Right ventricle myocardium inferior (tissue), 1 donor: ENCODE measurements around the gene RAD51B. TPM values are rescaled to one million over a fixed set of nuclear protein-coding genes. Genes with fewer than 3 reads are reported as not detected.
A peak's percentile ranks its signal among the peaks of the same experiment; 100 is the strongest.

Experiments
- ATAC-seq: fragments of 200-7000 bp; cut with Tn5 transposase; one replicate; pipeline ENCODE4 v1.9.1; 2020; ENCODE audit warnings: mild to moderate bottlenecking, moderate library complexity
- DNase-seq: peaks from one replicate; pipeline ENCODE4 v3.0.0; 2021; ENCODE audit errors: missing footprints
- intact Hi-C: fragments of 100-400 bp; cut with DNase I; formaldehyde crosslinking; loops from one replicate; pipeline ENCODE4 v1.11.0; 2022
- total RNA-seq: library from RNA; stranded (reverse); fragmentation: NEBNext Ultra II Directional; extraction: Animal tissue kit (Norgen Biotek cat#: 25700); gene quantifications from one replicate; pipeline ENCODE4 v1.2.1, GENCODE V29; 2021
- donor health status: DM: no; HTN: yes; CAD: no; lungs with severe emphysema.

Gene RAD51B
- total RNA-seq, 1 donor from 2014 or later, result 4.1 TPM

GRCh38 chr14:68461086-68461485 is 641.5 kb downstream of the RAD51B start:
- intact Hi-C loops, result loop anchor here (5.0 kb wide), 1 partner anchor 46 kb away; no protein-coding TSS in a partner anchor
- ATAC-seq, result no peak
- no peak for DNase-seq

GRCh38 chr14:68462683-68463082 is 643.1 kb downstream of the RAD51B start:
- no peak for ATAC-seq
- intact Hi-C loops, result loop anchor here (5.0 kb wide), 1 partner anchor 45 kb away; no protein-coding TSS in a partner anchor
- no peak for DNase-seq

- intact Hi-C loops, result loop anchor here (5.0 kb wide), 1 partner anchor 44 kb away; no protein-coding TSS in a partner anchor
- no peak for ATAC-seq
- DNase-seq, result no peak
These were observed 643.7 kb downstream of the RAD51B start for GRCh38 chr14:68463299-68463698.

GRCh38 chr14:68463705-68464374 is 644.3 kb downstream of the RAD51B start:
- intact Hi-C loops, result loop anchor here (5.0 kb wide), 1 partner anchor 43 kb away; no protein-coding TSS in a partner anchor

GRCh38 chr14:68464711-68465110 is 645.1 kb downstream of the RAD51B start:
- no peak for DNase-seq
- intact Hi-C loops, result loop anchor here (5.0 kb wide), 1 partner anchor 43 kb away; no protein-coding TSS in a partner anchor
- no peak for ATAC-seq

More at GRCh38 chr14:68463705-68464374, 644.3 kb downstream of the RAD51B start:
- ATAC-seq (no peak), DNase-seq (no peak)

- intact Hi-C loops, result no loop called here
- DNase-seq (no peak), ATAC-seq (peak; percentile 74)
These were observed 647.0 kb downstream of the RAD51B start for GRCh38 chr14:68466491-68466977.

- DNase-seq (no peak), ATAC-seq (no peak)
- intact Hi-C loops, result no loop called here
These were observed 647.8 kb downstream of the RAD51B start for GRCh38 chr14:68467425-68467824.

GRCh38 chr14:68468437-68469207 is 649.0 kb downstream of the RAD51B start:
- intact Hi-C loops, result no loop called here
- no peak for DNase-seq
- ATAC-seq, result no peak

GRCh38 chr14:68469208-68469713 is 649.7 kb downstream of the RAD51B start:
- DNase-seq, result no peak
- intact Hi-C loops, result no loop called here
- no peak for ATAC-seq

GRCh38 chr14:68470361-68470760 is 650.8 kb downstream of the RAD51B start:
- DNase-seq, result no peak
- no peak for ATAC-seq
- intact Hi-C loops, result no loop called here

GRCh38 chr14:68471029-68471963 is 651.7 kb downstream of the RAD51B start:
- no peak for ATAC-seq
- DNase-seq, result no peak
- intact Hi-C loops, result no loop called here

GRCh38 chr14:68471964-68472508 is 652.5 kb downstream of the RAD51B start:
- intact Hi-C loops, result no loop called here
- DNase-seq (no peak), ATAC-seq (no peak)

- DNase-seq (no peak), ATAC-seq (peak; percentile 23)
- intact Hi-C loops, result no loop called here
These were observed 653.5 kb downstream of the RAD51B start for GRCh38 chr14:68473069-68473468.

- ATAC-seq (no peak), DNase-seq (no peak)
- intact Hi-C loops, result no loop called here
These were observed 654.2 kb downstream of the RAD51B start for GRCh38 chr14:68473794-68474193.

- intact Hi-C loops, result no loop called here
- no peak for ATAC-seq
- no peak for DNase-seq
These were observed 655.2 kb downstream of the RAD51B start for GRCh38 chr14:68474741-68475140.

- ATAC-seq (no peak), DNase-seq (no peak)
- intact Hi-C loops, result no loop called here
These were observed 656.2 kb downstream of the RAD51B start for GRCh38 chr14:68475802-68476201.

- peak; percentile 60 for DNase-seq
- intact Hi-C loops, result no loop called here
- ATAC-seq, result peak; percentile 85
These were observed 656.9 kb downstream of the RAD51B start for GRCh38 chr14:68476212-68477109.
